Panc1 (cell line): ENCODE data around the gene GJD4.

Source experiments
- POLR2AphosphoS5 ChIP-seq: IDR thresholded peaks from 2 replicates; pipeline ENCODE4 v1.6.1; 2012; ENCODE audit warnings: mild to moderate bottlenecking, low read depth, low read length, moderate library complexity
- TF ChIP-seq, protein P1 (sequence below): fragments of 450-650 bp; IDR thresholded peaks from 2 replicates; pipeline ENCODE4 v1.5.1; 2017; ENCODE audit warnings: mild to moderate bottlenecking

DNA sequence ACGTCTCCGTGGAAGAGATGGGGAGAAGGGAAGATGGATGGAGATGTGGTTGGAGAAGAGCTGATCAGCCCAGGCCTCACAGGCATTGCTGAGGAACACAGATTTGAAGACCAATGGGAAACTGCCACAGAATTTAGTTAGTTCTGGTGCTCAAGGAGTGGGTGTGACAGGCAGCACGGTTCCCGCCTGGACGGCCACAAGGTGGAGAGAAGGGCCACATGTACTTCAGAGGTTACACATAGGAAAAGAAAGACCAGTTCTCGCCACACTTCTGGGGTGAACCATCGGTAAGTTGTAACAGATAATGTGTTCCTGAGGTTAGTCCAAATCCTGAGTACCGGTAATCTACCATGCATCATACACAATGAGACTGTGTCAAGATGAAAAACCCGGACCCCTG lies 29.5 kb upstream of the GJD4 start:
- TF ChIP-seq, protein P1, sequence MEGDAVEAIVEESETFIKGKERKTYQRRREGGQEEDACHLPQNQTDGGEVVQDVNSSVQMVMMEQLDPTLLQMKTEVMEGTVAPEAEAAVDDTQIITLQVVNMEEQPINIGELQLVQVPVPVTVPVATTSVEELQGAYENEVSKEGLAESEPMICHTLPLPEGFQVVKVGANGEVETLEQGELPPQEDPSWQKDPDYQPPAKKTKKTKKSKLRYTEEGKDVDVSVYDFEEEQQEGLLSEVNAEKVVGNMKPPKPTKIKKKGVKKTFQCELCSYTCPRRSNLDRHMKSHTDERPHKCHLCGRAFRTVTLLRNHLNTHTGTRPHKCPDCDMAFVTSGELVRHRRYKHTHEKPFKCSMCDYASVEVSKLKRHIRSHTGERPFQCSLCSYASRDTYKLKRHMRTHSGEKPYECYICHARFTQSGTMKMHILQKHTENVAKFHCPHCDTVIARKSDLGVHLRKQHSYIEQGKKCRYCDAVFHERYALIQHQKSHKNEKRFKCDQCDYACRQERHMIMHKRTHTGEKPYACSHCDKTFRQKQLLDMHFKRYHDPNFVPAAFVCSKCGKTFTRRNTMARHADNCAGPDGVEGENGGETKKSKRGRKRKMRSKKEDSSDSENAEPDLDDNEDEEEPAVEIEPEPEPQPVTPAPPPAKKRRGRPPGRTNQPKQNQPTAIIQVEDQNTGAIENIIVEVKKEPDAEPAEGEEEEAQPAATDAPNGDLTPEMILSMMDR: no peak
- no peak for TF ChIP-seq POLR2AphosphoS5
